Endothelial cell of umbilical vein (primary cell): ENCODE results near the gene NFYC. TPM values are rescaled to one million over a fixed set of nuclear protein-coding genes. Genes with fewer than 3 reads are reported as not detected.

ENCODE experiments used
- BruUV-seq: library from RNA; stranded (reverse); fragments of 400-500 nt; replicated peaks from 2 replicates; lab custom pipeline; 2021; lab: Mats Ljungman, UMichigan
- CTCF ChIA-PET: fragments of 300-600, 350-600 bp; sonication (Branson Sonifier 250); formaldehyde crosslinking; loops from one replicate; lab custom pipeline; 2021; ENCODE audit warnings: antibody characterized with exemption, inconsistent platforms; lab: Charles Lee
- POLR2A ChIA-PET: fragments of 300-600, 350-600 bp; sonication (Branson Sonifier 250); formaldehyde crosslinking; loops from one replicate; lab custom pipeline; 2021; ENCODE audit warnings: antibody characterized with exemption, inconsistent platforms; lab: Charles Lee
- DNase-seq: peaks from one replicate; pipeline ENCODE4 v3.0.0-alpha.2; 2011; ENCODE audit warnings: low read depth, low spot score
- FAIRE-seq: peaks from 2 replicates; lab custom pipeline; 2011; peaks lifted over from hg19 to GRCh38; lab: Jason Lieb, UNC
- H2AFZ ChIP-seq: 2 replicates; pipeline ENCODE4 v1.6.0; 2012; ENCODE audit warnings: low read depth, low read length, control low read depth, inconsistent platforms
- H3K27ac ChIP-seq: 2 replicates; pipeline ENCODE4 v1.5.1; 2011; ENCODE audit warnings: low read depth, mild to moderate bottlenecking, control low read depth, low read length, moderate library complexity; ENCODE audit not compliant: insufficient read depth
- H3K27me3 ChIP-seq, 2 experiments: 2 replicates each; pipeline versions ENCODE4 v1.6.0 to v1.6.1; 2011; ENCODE audit warnings: low read length in 2 of 2, mixed read lengths in 1 of 2; ENCODE audit not compliant: control insufficient read depth in 2 of 2, insufficient read depth in 2 of 2
- H3K36me3 ChIP-seq, 2 experiments: 2 replicates in 1 of 2; 3 replicates in 1 of 2; pipeline ENCODE4 v1.5.1; 2011; ENCODE audit warnings: low read length in 2 of 2, mild to moderate bottlenecking in 1 of 2, moderate library complexity in 1 of 2; ENCODE audit not compliant: control insufficient read depth in 2 of 2, insufficient read depth in 2 of 2; ENCODE audit errors: extremely low read depth in 1 of 2
- H3K4me1 ChIP-seq: 3 replicates; pipeline ENCODE4 v1.5.1; 2011; ENCODE audit warnings: mild to moderate bottlenecking, low read length; ENCODE audit not compliant: control insufficient read depth, insufficient read depth; ENCODE audit errors: extremely low read depth
- H3K4me2 ChIP-seq: 2 replicates; pipeline ENCODE4 v1.6.1; 2011; ENCODE audit warnings: low read length, control low read depth, mixed read lengths; ENCODE audit not compliant: insufficient read depth
- H3K4me3 ChIP-seq, 3 experiments: fragments of 200-600 bp in 1 of 3; sonication (generic), shearing (Covaris generic) in 1 of 3; replicated peaks in 1 of 3; 2 replicates each; pipeline ENCODE4 v1.5.1; 2011 to 2016; ENCODE audit warnings: control low read depth in 3 of 3, low read length in 3 of 3, mild to moderate bottlenecking in 2 of 3, inconsistent platforms in 1 of 3, low read depth in 1 of 3, moderate library complexity in 1 of 3; ENCODE audit not compliant: insufficient read depth in 1 of 3
- H3K79me2 ChIP-seq: 2 replicates; pipeline ENCODE4 v1.6.0; 2012; ENCODE audit warnings: low read length, inconsistent platforms; ENCODE audit not compliant: control insufficient read depth, insufficient read depth
- H3K9ac ChIP-seq: replicated peaks from 2 replicates; pipeline ENCODE3; 2011; ENCODE audit warnings: low read length, control low read depth; ENCODE audit not compliant: insufficient read depth; ENCODE audit errors: extremely low read depth
- H3K9me1 ChIP-seq: replicated peaks from 3 replicates; pipeline ENCODE4 v1.6.0; 2011; ENCODE audit warnings: mild to moderate bottlenecking, low read length; ENCODE audit not compliant: control insufficient read depth, insufficient read depth; ENCODE audit errors: extremely low read depth
- H3K9me3 ChIP-seq: replicated peaks from 2 replicates; pipeline ENCODE4 v1.5.1; 2012; ENCODE audit warnings: low read length, inconsistent platforms; ENCODE audit not compliant: control insufficient read depth, insufficient read depth
- H4K20me1 ChIP-seq: replicated peaks from 2 replicates; pipeline ENCODE3; 2011; ENCODE audit warnings: mild to moderate bottlenecking, low read length; ENCODE audit not compliant: control insufficient read depth, insufficient read depth; ENCODE audit errors: extremely low read depth
- EZH2 ChIP-seq: IDR thresholded peaks from 2 replicates; pipeline ENCODE4 v1.6.1; 2012; ENCODE audit warnings: borderline replicate concordance, low read depth, mild to moderate bottlenecking, moderate library complexity, low read length, inconsistent platforms; ENCODE audit not compliant: severe bottlenecking
- FOS ChIP-seq: IDR thresholded peaks from 2 replicates; pipeline ENCODE4 v1.6.1; 2011; ENCODE audit warnings: mild to moderate bottlenecking, low read length, moderate library complexity, borderline replicate concordance; ENCODE audit not compliant: insufficient read depth
- GATA2 ChIP-seq: IDR thresholded peaks from 2 replicates; pipeline ENCODE4 v1.7.0; 2011; ENCODE audit warnings: low read depth, mild to moderate bottlenecking, moderate library complexity, mixed read lengths, low read length; ENCODE audit not compliant: insufficient read length, insufficient read depth
- JUN ChIP-seq: IDR thresholded peaks from 2 replicates; pipeline ENCODE4 v1.6.1; 2011; ENCODE audit warnings: borderline replicate concordance, low read depth; ENCODE audit not compliant: insufficient read length, insufficient read depth
- MYC ChIP-seq: IDR thresholded peaks from one replicate; pipeline ENCODE4 v1.6.1; 2011; ENCODE audit warnings: mild to moderate bottlenecking, low read depth, low read length
- POLR2A ChIP-seq: IDR thresholded peaks from 2 replicates; pipeline ENCODE4 v1.6.1; 2012; ENCODE audit warnings: low read depth, mild to moderate bottlenecking, control low read depth, low read length
- POLR2AphosphoS5 ChIP-seq: IDR thresholded peaks from 2 replicates; pipeline ENCODE4 v1.6.1; 2012; ENCODE audit warnings: low read depth, mild to moderate bottlenecking, control low read depth, low read length, moderate library complexity; ENCODE audit not compliant: insufficient read depth
- dilution Hi-C: fragments of 300-500 bp; cut with MboI; formaldehyde crosslinking; loops from one replicate; pipeline ENCODE4 v1.15.0; 2019; ENCODE audit warnings: low sequenced_read_pairs; ENCODE audit not compliant: extremely low pct_ligation_motif_present
- intact Hi-C: fragments of 100-400 bp; cut with micrococcal nuclease; formaldehyde crosslinking; loops from one replicate; pipeline ENCODE4 v1.10.0; 2022
- polyA plus RNA-seq, 4 experiments: library from polyadenylated mRNA; depleted of rRNA in 3 of 4; stranded (reverse) in 3 of 4; unstranded in 1 of 4; fragments of >200 nt; gene quantifications; 2 replicates each; pipeline versions ENCODE4 v1.2.1 to v1.2.3, GENCODE V29; 2011 to 2012; ENCODE audit warnings: missing spikeins in 1 of 4
- total RNA-seq: library from RNA; stranded (reverse); gene quantifications from 2 replicates; pipeline ENCODE4 v1.2.3, GENCODE V29; 2021
- TF ChIP-seq, protein P1 (sequence below): IDR thresholded peaks from 2 replicates; pipeline ENCODE4 v1.6.1; 2011; ENCODE audit not compliant: insufficient read depth, insufficient read length
- TF ChIP-seq, protein P2 (sequence below), 2 donors: IDR thresholded peaks; 1 replicate in 1 of 2; 2 replicates in 1 of 2; pipeline ENCODE4 v1.5.1; 2011; ENCODE audit warnings: low read length in 2 of 2, mild to moderate bottlenecking in 2 of 2, moderate library complexity in 2 of 2, control low read depth in 1 of 2, inconsistent platforms in 1 of 2, low read depth in 1 of 2; ENCODE audit not compliant: insufficient read depth in 1 of 2; ENCODE audit errors: extremely low read depth in 1 of 2

NFYC gene
- total and polyA plus RNA-seq, 2 donors (not counting 3 experiments of a cell fraction or from before 2014, with no cell fraction given), result 51.1 to 81.7 TPM

DNA sequence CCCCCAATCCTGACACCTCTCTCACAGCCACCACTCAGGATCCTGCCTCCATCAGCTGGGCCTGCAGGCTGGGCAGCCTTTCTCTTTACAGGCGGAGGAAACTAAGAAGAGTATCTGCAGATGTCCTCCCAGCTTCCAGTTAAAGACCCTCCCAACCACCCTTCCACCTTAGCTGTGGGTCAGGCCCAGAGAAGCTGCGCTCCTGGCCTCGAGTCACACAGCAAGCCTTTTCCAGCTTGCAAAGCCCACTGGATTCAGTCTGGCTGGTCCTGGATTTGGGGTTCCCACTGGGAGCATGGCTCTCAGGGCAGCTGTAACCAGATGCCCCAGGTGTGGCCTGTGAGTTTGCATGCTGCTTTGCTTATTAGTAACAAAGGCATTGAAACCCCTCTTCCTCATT is 111.9 kb downstream of the NFYC start:
- POLR2A ChIA-PET, result no interaction called here
- no peak overlapping the region for H3K27ac ChIP-seq
- H2AFZ ChIP-seq, result no peak overlapping the region
- dilution Hi-C loops, result no loop called here
- no peaks in the 10 kb centered on the region for H3K9me3 ChIP-seq
- no TSS peak for BruUV-seq
- no peaks in the 10 kb centered on the region for H3K36me3 ChIP-seq
- DNase-seq, result no peak
- FAIRE-seq, result no peak
- no peaks in the 10 kb centered on the region for H4K20me1 ChIP-seq
- intact Hi-C loops, result no loop called here
- H3K79me2 ChIP-seq, result no peaks in the 10 kb centered on the region
- no peak overlapping the region for H3K9ac ChIP-seq
- no peak overlapping the region for H3K4me3 ChIP-seq
- CTCF ChIA-PET, result interaction anchor here (0.9 to 4.0 kb wide), 3 partner anchors 12 to 145 kb away, joined by 3 to 15 read pairs (median 5); no protein-coding TSS in a partner anchor
- no peaks in the 10 kb centered on the region for H3K9me1 ChIP-seq
- no peak overlapping the region for H3K4me2 ChIP-seq
- H3K4me1 ChIP-seq, result peaks cover 8% of the 10 kb centered on the region
- TF ChIP-seq GATA2, result no peak
- peaks cover 0 to 2% of the 10 kb centered on the region in 2 experiments for H3K27me3 ChIP-seq

DNA sequence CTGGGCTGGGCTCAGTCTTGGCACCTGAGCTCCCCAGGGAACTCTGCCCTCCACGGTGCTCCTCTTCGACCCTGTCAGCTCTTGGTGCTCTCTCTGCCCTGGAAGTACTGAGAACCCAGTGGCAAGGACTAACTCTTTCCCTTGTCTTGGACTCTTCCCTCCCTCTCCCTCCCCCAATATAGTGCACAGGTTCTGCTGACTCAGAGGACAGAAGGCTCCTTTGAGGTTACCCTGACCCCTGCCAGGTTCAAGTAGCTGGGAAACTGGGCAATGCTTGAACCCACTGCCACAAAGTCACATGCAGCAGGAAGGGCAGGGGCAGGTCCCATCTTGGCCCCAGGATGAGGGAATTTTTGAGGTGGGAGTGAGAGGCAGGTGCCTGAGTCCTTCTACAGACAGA is 112.4 kb downstream of the NFYC start:
- Histone ChIP-seq H3K4me2 (no peak overlapping the region), H3K9ac (no peak overlapping the region), H3K79me2 (no peaks in the 10 kb centered on the region), H3K9me3 (no peaks in the 10 kb centered on the region), H3K36me3 (no peaks in the 10 kb centered on the region), H3K9me1 (no peaks in the 10 kb centered on the region), H2AFZ (no peak overlapping the region), H4K20me1 (no peaks in the 10 kb centered on the region), H3K4me1 (peaks cover 8% of the 10 kb centered on the region), H3K27me3 (peaks cover 0 to 3% of the 10 kb centered on the region in 2 experiments), H3K27ac (no peak overlapping the region), H3K4me3 (no peak overlapping the region)
- ChIA-PET POLR2A (no interaction called here), CTCF (interaction anchor here (0.8 to 4.0 kb wide), 4 partner anchors 11 to 149 kb away, joined by 3 to 15 read pairs (median 4); no protein-coding TSS in a partner anchor)
- no TSS peak for BruUV-seq
- dilution Hi-C loops (no loop called here), intact Hi-C loops (no loop called here)
- TF ChIP-seq, protein P1, sequence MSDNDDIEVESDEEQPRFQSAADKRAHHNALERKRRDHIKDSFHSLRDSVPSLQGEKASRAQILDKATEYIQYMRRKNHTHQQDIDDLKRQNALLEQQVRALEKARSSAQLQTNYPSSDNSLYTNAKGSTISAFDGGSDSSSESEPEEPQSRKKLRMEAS, result no peak
- TF ChIP-seq POLR2AphosphoS5 (no peak), MYC (no peak), FOS (no peak), JUN (no peak), EZH2 (no peak), GATA2 (no peak), POLR2A (no peak)
- TF ChIP-seq, protein P2, sequence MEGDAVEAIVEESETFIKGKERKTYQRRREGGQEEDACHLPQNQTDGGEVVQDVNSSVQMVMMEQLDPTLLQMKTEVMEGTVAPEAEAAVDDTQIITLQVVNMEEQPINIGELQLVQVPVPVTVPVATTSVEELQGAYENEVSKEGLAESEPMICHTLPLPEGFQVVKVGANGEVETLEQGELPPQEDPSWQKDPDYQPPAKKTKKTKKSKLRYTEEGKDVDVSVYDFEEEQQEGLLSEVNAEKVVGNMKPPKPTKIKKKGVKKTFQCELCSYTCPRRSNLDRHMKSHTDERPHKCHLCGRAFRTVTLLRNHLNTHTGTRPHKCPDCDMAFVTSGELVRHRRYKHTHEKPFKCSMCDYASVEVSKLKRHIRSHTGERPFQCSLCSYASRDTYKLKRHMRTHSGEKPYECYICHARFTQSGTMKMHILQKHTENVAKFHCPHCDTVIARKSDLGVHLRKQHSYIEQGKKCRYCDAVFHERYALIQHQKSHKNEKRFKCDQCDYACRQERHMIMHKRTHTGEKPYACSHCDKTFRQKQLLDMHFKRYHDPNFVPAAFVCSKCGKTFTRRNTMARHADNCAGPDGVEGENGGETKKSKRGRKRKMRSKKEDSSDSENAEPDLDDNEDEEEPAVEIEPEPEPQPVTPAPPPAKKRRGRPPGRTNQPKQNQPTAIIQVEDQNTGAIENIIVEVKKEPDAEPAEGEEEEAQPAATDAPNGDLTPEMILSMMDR (IDR thresholded peaks at IDR 0.05; ENCODE audit: extremely low read depth in 1 of 2, insufficient read depth in 1 of 2, low read depth in 1 of 2, low read length in 2 of 2), result no peak
- no peak for FAIRE-seq
- DNase-seq, result no peak
